ENCODE results near the gene CRYBG1. TPM values are rescaled to one million over a fixed set of nuclear protein-coding genes. Genes with fewer than 3 reads are reported as not detected.

The CRYBG1 gene
- total and polyA plus RNA-seq, 2 of the 4 experiments (the other 2 are of a cell fraction), result 0.38 to 1.1 TPM

- H4K20me1 ChIP-seq (ENCODE audit: insufficient read depth, low read length), result no peaks in the 10 kb centered on the region
- no peak overlapping the region for H4K5ac ChIP-seq (ENCODE audit: low read depth, low read length)
- no peak overlapping the region for H2BK120ac ChIP-seq (ENCODE audit: low read depth, low read length)
- dilution Hi-C loops (cut with HindIII; ENCODE audit: low sequenced_read_pairs, unreplicated experiment) (no loop called here), in situ Hi-C loops (cut with MboI; ENCODE audit: low sequenced_read_pairs) (no loop called here), intact Hi-C loops (cut with micrococcal nuclease) (no loop called here)
- H3K9me3 ChIP-seq (ENCODE audit: control insufficient read depth, insufficient read depth, low read length), result no peaks in the 10 kb centered on the region
- no peak overlapping the region for H3K23ac ChIP-seq (ENCODE audit: low read depth, low read length)
- ATAC-seq (ENCODE audit: low read depth), result no peak
- H3K56ac ChIP-seq (ENCODE audit: extremely low read depth, insufficient read depth, low read length), result no peak overlapping the region
- no peak overlapping the region for H3K18ac ChIP-seq (ENCODE audit: low read depth, low read length)
- H3K27ac ChIP-seq (ENCODE audit: insufficient read depth, low read length), result no peak overlapping the region
- no peaks in the 10 kb centered on the region for H3K4me1 ChIP-seq (ENCODE audit: control insufficient read depth, insufficient read depth, low read length)
- H3K14ac ChIP-seq (replicated peaks; ENCODE audit: low read depth, low read length), result no peak overlapping the region
- no peak overlapping the region for H3K4me3 ChIP-seq (ENCODE audit: insufficient read depth, low read depth, low read length)
- H2BK15ac ChIP-seq (ENCODE audit: low read depth, low read length), result no peak overlapping the region
- no peak overlapping the region for H4K8ac ChIP-seq (ENCODE audit: low read depth in 2 of 2, low read length in 2 of 2)
- no peak overlapping the region for H2BK20ac ChIP-seq (ENCODE audit: low read depth, low read length)
- no peaks in the 10 kb centered on the region for H3K9me1 ChIP-seq (ENCODE audit: insufficient read depth, low read length)
- no peak overlapping the region for H2AK9ac ChIP-seq (replicated peaks; ENCODE audit: low read depth, low read length, poor library complexity)
- H3K4ac ChIP-seq (ENCODE audit: low read depth, low read length), result no peak overlapping the region
- no peak overlapping the region for H2BK5ac ChIP-seq (ENCODE audit: low read depth, low read length, poor library complexity, severe bottlenecking)
- no peaks in the 10 kb centered on the region for H3K36me3 ChIP-seq (ENCODE audit: control insufficient read depth, insufficient read depth, low read length)
- DNase-seq, result no peak
- H2AFZ ChIP-seq (replicated peaks; ENCODE audit: low read length, poor library complexity), result no peak overlapping the region
- H4K91ac ChIP-seq (ENCODE audit: insufficient read depth, low read depth, low read length), result no peak overlapping the region
- no TSS peak for BruUV-seq (replicated peaks)
- no peak overlapping the region for H3K4me2 ChIP-seq (ENCODE audit: low read depth, low read length)
- POLR2A ChIA-PET (ENCODE audit: unreplicated experiment), result interaction anchor here (0.6 kb wide), 1 partner anchor 656 kb away, joined by 9 read pairs; no protein-coding TSS in a partner anchor
- CTCF ChIA-PET, result no interaction called here
- H3K27me3 ChIP-seq (ENCODE audit: control insufficient read depth, insufficient read depth, low read length), result peaks cover 7% of the 10 kb centered on the region
- H3K79me1 ChIP-seq (ENCODE audit: low read depth in 1 of 2, low read length in 2 of 2), result no peaks in the 10 kb centered on the region
- H3K9ac ChIP-seq (ENCODE audit: low read depth, low read length), result no peak overlapping the region
- TF ChIP-seq RCOR1 (IDR thresholded peaks at IDR 0.05; ENCODE audit: insufficient replicate concordance, low read length) (no peak), MXI1 (IDR thresholded peaks at IDR 0.05; ENCODE audit: borderline replicate concordance, low read depth, low read length) (no peak), CHD1 (IDR thresholded peaks at IDR 0.05; ENCODE audit: low read depth, low read length) (no peak), BHLHE40 (IDR thresholded peaks at IDR 0.05; ENCODE audit: low read depth, low read length) (no peak), FOS (IDR thresholded peaks at IDR 0.05; ENCODE audit: low read depth, low read length) (no peak), NFE2L2 (IDR thresholded peaks at IDR 0.05; ENCODE audit: low read depth, low read length) (no peak), POLR2A (IDR thresholded peaks at IDR 0.05; ENCODE audit: low read depth, low read length) (no peak), CEBPB (IDR thresholded peaks at IDR 0.05; ENCODE audit: low read depth, low read length) (no peak), MAZ (IDR thresholded peaks at IDR 0.05; ENCODE audit: borderline replicate concordance, low read depth, low read length) (no peak), RAD21 (IDR thresholded peaks at IDR 0.05; ENCODE audit: low read length) (no peak), ELK1 (IDR thresholded peaks at IDR 0.05; ENCODE audit: borderline replicate concordance, low read depth, low read length) (no peak), USF2 (IDR thresholded peaks at IDR 0.05; ENCODE audit: low read depth, low read length) (no peak), SMC3 (IDR thresholded peaks at IDR 0.05; ENCODE audit: low read depth, low read length) (no peak), MAFK (IDR thresholded peaks at IDR 0.05; ENCODE audit: low read depth, low read length) (no peak), RFX5 (IDR thresholded peaks at IDR 0.05; ENCODE audit: low read depth, low read length) (no peak)
- TF ChIP-seq, protein P1, sequence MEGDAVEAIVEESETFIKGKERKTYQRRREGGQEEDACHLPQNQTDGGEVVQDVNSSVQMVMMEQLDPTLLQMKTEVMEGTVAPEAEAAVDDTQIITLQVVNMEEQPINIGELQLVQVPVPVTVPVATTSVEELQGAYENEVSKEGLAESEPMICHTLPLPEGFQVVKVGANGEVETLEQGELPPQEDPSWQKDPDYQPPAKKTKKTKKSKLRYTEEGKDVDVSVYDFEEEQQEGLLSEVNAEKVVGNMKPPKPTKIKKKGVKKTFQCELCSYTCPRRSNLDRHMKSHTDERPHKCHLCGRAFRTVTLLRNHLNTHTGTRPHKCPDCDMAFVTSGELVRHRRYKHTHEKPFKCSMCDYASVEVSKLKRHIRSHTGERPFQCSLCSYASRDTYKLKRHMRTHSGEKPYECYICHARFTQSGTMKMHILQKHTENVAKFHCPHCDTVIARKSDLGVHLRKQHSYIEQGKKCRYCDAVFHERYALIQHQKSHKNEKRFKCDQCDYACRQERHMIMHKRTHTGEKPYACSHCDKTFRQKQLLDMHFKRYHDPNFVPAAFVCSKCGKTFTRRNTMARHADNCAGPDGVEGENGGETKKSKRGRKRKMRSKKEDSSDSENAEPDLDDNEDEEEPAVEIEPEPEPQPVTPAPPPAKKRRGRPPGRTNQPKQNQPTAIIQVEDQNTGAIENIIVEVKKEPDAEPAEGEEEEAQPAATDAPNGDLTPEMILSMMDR (conservative IDR thresholded peaks at IDR 0.05; ENCODE audit: low read depth, low read length), result no peak
- H2AK5ac ChIP-seq (ENCODE audit: low read depth, low read length), result no peak overlapping the region
- no CpG with 5 or more reads among the region's 7 CpGs for WGBS, 2 experiments (ENCODE audit: extremely low coverage in 2 of 2, insufficient read length in 1 of 2)
Measured at GRCh38 chr6:106396426-106397220, 36.1 kb downstream of the CRYBG1 start.

Data from IMR-90 (cell line).